ENCODE results near the gene TOPAZ1.

- TF ChIP-seq CTCF (IDR thresholded peaks at IDR 0.05; ENCODE audit: poor library complexity) = no peak
- no peak for TF ChIP-seq EZH2 (IDR thresholded peaks at IDR 0.05; ENCODE audit: borderline replicate concordance)
These were observed 38.9 kb downstream of the TOPAZ1 start for GRCh38 chr3:44280631-44281030.

Data from hepatocyte (in vitro differentiated cells).